K562 (cell line): ENCODE measurements around the gene GSX2. TPM values are rescaled to one million over a fixed set of nuclear protein-coding genes. Genes with fewer than 3 reads are reported as not detected.

ENCODE experiments used
- ATAC-seq: fragments of 200-7000 bp; cut with Tn5 transposase; 3 replicates; pipeline ENCODE4 v1.9.1; 2020; ENCODE audit warnings: moderate library complexity
- BruUV-seq: library from RNA; stranded (reverse); fragments of 400-500 nt; replicated peaks from 2 replicates; lab custom pipeline; 2021; lab: Mats Ljungman, UMichigan
- CTCF ChIA-PET: fragments of 300-600 bp; formaldehyde crosslinking; extraction: SDS; loops from one replicate; lab custom pipeline; 2021; ENCODE audit warnings: low intra/inter-chr PET ratio; lab: Yijun Ruan, JAX
- POLR2A ChIA-PET: fragments of 300-600, 350-650 bp; sonication (Branson Sonifier 250); formaldehyde crosslinking; extraction: SDS; loops from one replicate; lab custom pipeline; 2021; ENCODE audit warnings: antibody characterized with exemption, inconsistent platforms; lab: Yijun Ruan, JAX
- DNase-seq, 4 experiments: peaks; one replicate each; pipeline versions ENCODE4 v3.0.0 to v3.0.0-alpha.2; 2011 to 2018; ENCODE audit warnings: low spot score in 3 of 4, mixed read lengths in 3 of 4; ENCODE audit errors: extremely low read depth in 1 of 4
- FAIRE-seq: peaks from 2 replicates; lab custom pipeline; 2011; peaks lifted over from hg19 to GRCh38; lab: Jason Lieb, UNC
- H2AFZ ChIP-seq: 2 replicates; pipeline ENCODE4 v1.6.0; 2011; ENCODE audit warnings: low read depth, low read length, control low read depth, inconsistent platforms
- H3K27ac ChIP-seq: fragments of 200-600 bp; 3 replicates; pipeline ENCODE4 v1.8.0; 2011; ENCODE audit warnings: low read depth, mild to moderate bottlenecking, control low read depth, inconsistent platforms, low read length, moderate library complexity, mixed read lengths; ENCODE audit errors: extremely low read depth
- H3K27me3 ChIP-seq, 2 experiments: fragments of 300-600 bp in 1 of 2; 2 replicates in 1 of 2; 3 replicates in 1 of 2; pipeline versions ENCODE4 v1.6.0 to v1.8.0; 2011; ENCODE audit warnings: inconsistent platforms in 2 of 2, low read length in 2 of 2, mild to moderate bottlenecking in 1 of 2, mixed read lengths in 1 of 2, moderate library complexity in 1 of 2; ENCODE audit not compliant: control insufficient read depth in 2 of 2, insufficient read depth in 2 of 2
- H3K36me3 ChIP-seq: fragments of 300-600 bp; 3 replicates; pipeline ENCODE4 v1.8.0; 2011; ENCODE audit warnings: mild to moderate bottlenecking, low read length, inconsistent platforms; ENCODE audit not compliant: control insufficient read depth, insufficient read depth
- H3K4me1 ChIP-seq, 2 experiments: fragments of 200-600 bp in 1 of 2; replicated peaks in 1 of 2; 2 replicates in 1 of 2; 3 replicates in 1 of 2; pipeline versions ENCODE4 v1.5.1 to v1.8.0; 2011; ENCODE audit warnings: inconsistent platforms in 2 of 2, low read length in 2 of 2, mild to moderate bottlenecking in 1 of 2, mixed read lengths in 1 of 2, moderate library complexity in 1 of 2; ENCODE audit not compliant: control insufficient read depth in 2 of 2, insufficient read depth in 2 of 2
- H3K4me2 ChIP-seq: 2 replicates; pipeline ENCODE4 v1.6.1; 2011; ENCODE audit warnings: low read length, control low read depth, inconsistent platforms, mixed read lengths; ENCODE audit not compliant: insufficient read depth
- H3K4me3 ChIP-seq: fragments of 200-600 bp; sonication (generic), shearing (Covaris generic); 2 replicates; pipeline ENCODE4 v1.5.1; 2016; ENCODE audit warnings: control low read depth, inconsistent platforms
- H3K79me2 ChIP-seq: fragments of 200-600 bp; 3 replicates; pipeline ENCODE4 v1.8.0; 2011; ENCODE audit warnings: low read length, inconsistent platforms; ENCODE audit not compliant: control insufficient read depth, insufficient read depth
- H3K9ac ChIP-seq, 2 experiments: 2 replicates each; pipeline versions ENCODE4 v1.6.0 to v1.6.1; 2011; ENCODE audit warnings: low read depth in 2 of 2, low read length in 2 of 2, control low read depth in 1 of 2, inconsistent platforms in 1 of 2, mild to moderate bottlenecking in 1 of 2, mixed read lengths in 1 of 2; ENCODE audit not compliant: insufficient read depth in 1 of 2
- H3K9me1 ChIP-seq: one replicate; pipeline ENCODE4 v1.6.0; 2011; ENCODE audit warnings: inconsistent platforms, mild to moderate bottlenecking, low read length, moderate library complexity; ENCODE audit not compliant: control insufficient read depth, insufficient read depth
- H3K9me3 ChIP-seq: replicated peaks from 2 replicates; pipeline ENCODE4 v1.5.1; 2011; ENCODE audit warnings: low read depth, low read length, inconsistent platforms; ENCODE audit not compliant: control insufficient read depth, insufficient read depth
- H4K20me1 ChIP-seq: replicated peaks from 2 replicates; pipeline ENCODE4 v1.6.1; 2011; ENCODE audit warnings: low read length, inconsistent platforms, mixed read lengths; ENCODE audit not compliant: control insufficient read depth, insufficient read depth
- BRD4 ChIP-seq: fragments of 200-600 bp; sonication (generic); IDR thresholded peaks from 2 replicates; pipeline ENCODE4 v1.6.1; 2017; ENCODE audit warnings: inconsistent platforms
- COPS2 ChIP-seq: fragments of 450-650 bp; conservative IDR thresholded peaks from 2 replicates; pipeline ENCODE4 v1.6.1; 2016; ENCODE audit warnings: mild to moderate bottlenecking, moderate library complexity
- KLF16 ChIP-seq: IDR thresholded peaks from 2 replicates; pipeline ENCODE4 v1.6.1; 2016; ENCODE audit warnings: antibody characterized with exemption
- MAZ ChIP-seq, 2 experiments: fragments of 450-650 bp in 1 of 2; sonication (generic) in 1 of 2; formaldehyde crosslinking; IDR thresholded peaks in 1 of 2; conservative IDR thresholded peaks in 1 of 2; 2 replicates each; pipeline versions ENCODE4 v1.4.0 to v1.5.0; 2020; ENCODE audit warnings: mild to moderate bottlenecking in 1 of 2, missing genetic modification reagents in 1 of 2
- ZNF561 ChIP-seq: fragments of 450-650 bp; formaldehyde crosslinking; conservative IDR thresholded peaks from 2 replicates; pipeline ENCODE4 v1.4.0; 2020; ENCODE audit warnings: mild to moderate bottlenecking, moderate library complexity
- ZNF57 ChIP-seq: fragments of 450-650 bp; formaldehyde crosslinking; IDR thresholded peaks from 2 replicates; pipeline ENCODE4 v1.4.0; 2020; ENCODE audit warnings: mild to moderate bottlenecking, moderate library complexity
- WGBS: fragments of 100-300 bp; shearing (Covaris generic); methylation state at CpG from one replicate; pipeline ENCODE4 v1.1.6; 2016; ENCODE audit warnings: low coverage, mixed read lengths; ENCODE audit not compliant: insufficient coverage; ENCODE audit errors: missing lambda C conversion rate; 5-methylcytosine and 5-hydroxymethylcytosine counted together
- in situ Hi-C: fragments of 300-500 bp; cut with MboI; formaldehyde crosslinking; loops from 4 replicates; pipeline ENCODE4 v1.15.0; 2018; ENCODE audit warnings: inconsistent platforms, mixed read lengths
- intact Hi-C: fragments of 100-400 bp; cut with micrococcal nuclease; formaldehyde crosslinking; loops from 2 replicates; pipeline ENCODE4 v1.14.2; 2022
- polyA plus RNA-seq, 8 experiments: library from polyadenylated mRNA; depleted of rRNA in 4 of 8; stranded (reverse) in 5 of 8; unstranded in 3 of 8; fragments of >200 nt; fragmentation: Nextera tagmentation in 2 of 8; fragmentation: Illumina TruSeq in 1 of 8; extraction: Ambion mirVana in 2 of 8; extraction: Trizol in 1 of 8; gene quantifications; 2 replicates each; pipeline versions ENCODE4 v1.2.1 to v1.2.3, GENCODE V29; 2011 to 2014; ENCODE audit warnings: inconsistent platforms in 1 of 8, missing spikeins in 1 of 8
- total RNA-seq, 7 experiments: library from RNA; depleted of rRNA in 6 of 7; stranded (reverse); fragments of >200 nt in 6 of 7; fragmentation: Illumina TruSeq in 2 of 7; extraction: Trizol in 2 of 7; gene quantifications; 2 replicates each; pipeline versions ENCODE4 v1.2.1 to v1.2.3, GENCODE V29; 2011 to 2021; ENCODE audit warnings: low replicate concordance in 1 of 7
- TF ChIP-seq, protein P1 (sequence below): IDR thresholded peaks from 2 replicates; pipeline ENCODE4 v1.6.1; 2014; ENCODE audit warnings: antibody characterized with exemption
- TF ChIP-seq, protein P2 (sequence below), 2 experiments: fragments of 450-650 bp; IDR thresholded peaks; 2 replicates each; pipeline ENCODE4 v1.6.1; 2018; ENCODE audit warnings: mild to moderate bottlenecking in 2 of 2, low read depth in 1 of 2; ENCODE audit not compliant: partially characterized antibody in 2 of 2
- TF ChIP-seq, protein P3 (sequence below): fragments of 450-650 bp; formaldehyde crosslinking; IDR thresholded peaks from 2 replicates; pipeline ENCODE4 v1.4.0; 2022; ENCODE audit warnings: missing genetic modification characterization

The GSX2 gene
- total and polyA plus RNA-seq, 9 of the 15 experiments (the other 6 are each of a cell fraction or from before 2014, with no cell fraction given): not detected

DNA sequence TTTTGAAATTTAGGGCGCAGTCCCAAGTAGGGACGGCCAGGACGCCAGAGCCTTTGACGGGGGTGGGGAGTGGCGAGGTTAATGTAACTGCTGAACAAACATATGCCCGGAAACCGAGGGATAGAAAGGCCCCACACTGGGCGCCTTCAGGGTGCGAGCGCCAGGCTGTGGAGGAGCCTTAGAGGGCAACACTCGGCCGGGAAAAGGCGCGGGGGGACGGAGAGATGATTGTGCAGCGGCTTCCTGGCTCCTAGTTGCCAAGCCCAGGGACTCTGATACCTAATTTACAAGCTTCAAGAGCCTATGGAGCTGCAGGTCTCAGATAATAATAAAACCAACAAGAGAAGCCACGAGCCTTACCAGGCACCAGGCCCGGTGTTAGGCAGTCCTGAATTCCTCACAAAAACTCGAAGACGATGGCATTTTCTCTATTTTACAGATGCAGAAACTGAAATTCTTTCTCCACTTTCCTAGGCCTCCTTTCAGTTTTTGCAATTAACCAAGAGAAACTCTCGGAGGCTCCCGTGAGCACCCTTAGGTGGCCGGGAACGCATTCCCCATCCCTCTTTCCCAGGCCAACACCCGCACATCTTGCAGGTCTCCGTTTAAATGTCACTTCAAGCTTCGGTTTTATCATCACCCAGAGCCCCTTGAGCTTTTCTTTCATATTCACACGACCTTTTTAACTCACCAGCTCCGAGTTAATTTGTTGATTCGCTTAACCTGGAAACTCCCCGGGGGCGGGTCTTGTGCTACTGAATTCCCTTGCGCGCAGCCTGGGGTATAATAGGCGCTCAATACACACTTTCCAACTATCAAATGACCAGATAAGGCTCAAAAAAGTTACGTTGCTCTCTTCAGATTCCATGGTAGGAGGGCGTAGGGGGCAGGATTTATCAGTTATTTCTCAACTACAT lies 6.4 kb upstream of the GSX2 start:
- Histone ChIP-seq H3K9me3 (no peaks in the 10 kb centered on the region; the same call in none of the 2 replicates), H3K4me1 (peaks cover 0 to 12% of the 10 kb centered on the region in 2 experiments; a peak in 2 of 5 replicates), H4K20me1 (no peaks in the 10 kb centered on the region), H3K9ac (no peak overlapping the region), H3K27me3 (peaks cover 45 to 71% of the 10 kb centered on the region in 2 experiments), H3K4me2 (no peak overlapping the region), H3K4me3 (no peak overlapping the region), H3K36me3 (no peaks in the 10 kb centered on the region), H3K79me2 (no peaks in the 10 kb centered on the region), H3K9me1 (no peaks in the 10 kb centered on the region), H3K27ac (no peak overlapping the region), H2AFZ (no peak overlapping the region)
- intact Hi-C loops (no loop called here), in situ Hi-C loops (no loop called here)
- 12% methylated on average over 32 of the region's 37 CpGs for WGBS
- FAIRE-seq (no peak), ATAC-seq (no peak), DNase-seq (no peak)
- ChIA-PET CTCF (no interaction called here), POLR2A (no interaction called here)
- no TSS peak for BruUV-seq
- TF ChIP-seq, protein P1, sequence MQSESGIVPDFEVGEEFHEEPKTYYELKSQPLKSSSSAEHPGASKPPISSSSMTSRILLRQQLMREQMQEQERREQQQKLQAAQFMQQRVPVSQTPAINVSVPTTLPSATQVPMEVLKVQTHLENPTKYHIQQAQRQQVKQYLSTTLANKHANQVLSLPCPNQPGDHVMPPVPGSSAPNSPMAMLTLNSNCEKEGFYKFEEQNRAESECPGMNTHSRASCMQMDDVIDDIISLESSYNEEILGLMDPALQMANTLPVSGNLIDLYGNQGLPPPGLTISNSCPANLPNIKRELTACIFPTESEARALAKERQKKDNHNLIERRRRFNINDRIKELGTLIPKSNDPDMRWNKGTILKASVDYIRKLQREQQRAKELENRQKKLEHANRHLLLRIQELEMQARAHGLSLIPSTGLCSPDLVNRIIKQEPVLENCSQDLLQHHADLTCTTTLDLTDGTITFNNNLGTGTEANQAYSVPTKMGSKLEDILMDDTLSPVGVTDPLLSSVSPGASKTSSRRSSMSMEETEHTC: no peak
- TF ChIP-seq MAZ (CRISPR knock-in tag; conservative IDR thresholded peaks at IDR 0.05 in 1 of 2, IDR thresholded peaks at IDR 0.05 in 1 of 2): no peak
- TF ChIP-seq COPS2: no peak
- no peak for TF ChIP-seq BRD4
- TF ChIP-seq, protein P2, sequence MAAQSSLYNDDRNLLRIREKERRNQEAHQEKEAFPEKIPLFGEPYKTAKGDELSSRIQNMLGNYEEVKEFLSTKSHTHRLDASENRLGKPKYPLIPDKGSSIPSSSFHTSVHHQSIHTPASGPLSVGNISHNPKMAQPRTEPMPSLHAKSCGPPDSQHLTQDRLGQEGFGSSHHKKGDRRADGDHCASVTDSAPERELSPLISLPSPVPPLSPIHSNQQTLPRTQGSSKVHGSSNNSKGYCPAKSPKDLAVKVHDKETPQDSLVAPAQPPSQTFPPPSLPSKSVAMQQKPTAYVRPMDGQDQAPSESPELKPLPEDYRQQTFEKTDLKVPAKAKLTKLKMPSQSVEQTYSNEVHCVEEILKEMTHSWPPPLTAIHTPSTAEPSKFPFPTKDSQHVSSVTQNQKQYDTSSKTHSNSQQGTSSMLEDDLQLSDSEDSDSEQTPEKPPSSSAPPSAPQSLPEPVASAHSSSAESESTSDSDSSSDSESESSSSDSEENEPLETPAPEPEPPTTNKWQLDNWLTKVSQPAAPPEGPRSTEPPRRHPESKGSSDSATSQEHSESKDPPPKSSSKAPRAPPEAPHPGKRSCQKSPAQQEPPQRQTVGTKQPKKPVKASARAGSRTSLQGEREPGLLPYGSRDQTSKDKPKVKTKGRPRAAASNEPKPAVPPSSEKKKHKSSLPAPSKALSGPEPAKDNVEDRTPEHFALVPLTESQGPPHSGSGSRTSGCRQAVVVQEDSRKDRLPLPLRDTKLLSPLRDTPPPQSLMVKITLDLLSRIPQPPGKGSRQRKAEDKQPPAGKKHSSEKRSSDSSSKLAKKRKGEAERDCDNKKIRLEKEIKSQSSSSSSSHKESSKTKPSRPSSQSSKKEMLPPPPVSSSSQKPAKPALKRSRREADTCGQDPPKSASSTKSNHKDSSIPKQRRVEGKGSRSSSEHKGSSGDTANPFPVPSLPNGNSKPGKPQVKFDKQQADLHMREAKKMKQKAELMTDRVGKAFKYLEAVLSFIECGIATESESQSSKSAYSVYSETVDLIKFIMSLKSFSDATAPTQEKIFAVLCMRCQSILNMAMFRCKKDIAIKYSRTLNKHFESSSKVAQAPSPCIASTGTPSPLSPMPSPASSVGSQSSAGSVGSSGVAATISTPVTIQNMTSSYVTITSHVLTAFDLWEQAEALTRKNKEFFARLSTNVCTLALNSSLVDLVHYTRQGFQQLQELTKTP (IDR thresholded peaks at IDR 0.05; ENCODE audit: low read depth in 1 of 2, partially characterized antibody in 2 of 2): no peak
- TF ChIP-seq, protein P3, sequence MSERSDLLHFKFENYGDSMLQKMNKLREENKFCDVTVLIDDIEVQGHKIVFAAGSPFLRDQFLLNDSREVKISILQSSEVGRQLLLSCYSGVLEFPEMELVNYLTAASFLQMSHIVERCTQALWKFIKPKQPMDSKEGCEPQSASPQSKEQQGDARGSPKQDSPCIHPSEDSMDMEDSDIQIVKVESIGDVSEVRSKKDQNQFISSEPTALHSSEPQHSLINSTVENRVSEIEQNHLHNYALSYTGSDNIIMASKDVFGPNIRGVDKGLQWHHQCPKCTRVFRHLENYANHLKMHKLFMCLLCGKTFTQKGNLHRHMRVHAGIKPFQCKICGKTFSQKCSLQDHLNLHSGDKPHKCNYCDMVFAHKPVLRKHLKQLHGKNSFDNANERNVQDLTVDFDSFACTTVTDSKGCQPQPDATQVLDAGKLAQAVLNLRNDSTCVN (CRISPR knock-in tag): no peak
- TF ChIP-seq ZNF57 (CRISPR knock-in tag): no peak
- no peak for TF ChIP-seq KLF16
- TF ChIP-seq ZNF561 (CRISPR knock-in tag): no peak
